Measurements from ENCODE around the gene CYB5A.

Gene CYB5A

GRCh38 chr18:74286106-74286855 is 5.5 kb downstream of the CYB5A start:
- TF ChIP-seq TAF1 (IDR thresholded peaks at IDR 0.05; ENCODE audit: borderline replicate concordance, insufficient read depth, low read length): no peak
- TF ChIP-seq POLR2AphosphoS5 (IDR thresholded peaks at IDR 0.05; ENCODE audit: low read depth, low read length): no peak
- no peak for TF ChIP-seq SIN3A (IDR thresholded peaks at IDR 0.05; ENCODE audit: borderline replicate concordance, insufficient read depth, low read length)
- TF ChIP-seq FOXP2 (optimal IDR thresholded peaks at IDR 0.05; ENCODE audit: borderline replicate concordance, extremely low read depth, extremely low read length, insufficient read depth): no peak
- TF ChIP-seq REST (IDR thresholded peaks at IDR 0.05; ENCODE audit: insufficient read depth in 1 of 2, low read depth in 2 of 2, low read length in 2 of 2): no peak

GRCh38 chr18:74284980-74285355 is 6.8 kb downstream of the CYB5A start:
- no peak for TF ChIP-seq POLR2AphosphoS5 (IDR thresholded peaks at IDR 0.05; ENCODE audit: low read depth, low read length)

- no peak for TF ChIP-seq REST (IDR thresholded peaks at IDR 0.05; ENCODE audit: insufficient read depth in 1 of 2, low read depth in 2 of 2, low read length in 2 of 2)
- TF ChIP-seq POLR2AphosphoS5 (IDR thresholded peaks at IDR 0.05; ENCODE audit: low read depth, low read length): no peak
- no peak for TF ChIP-seq SIN3A (IDR thresholded peaks at IDR 0.05; ENCODE audit: borderline replicate concordance, insufficient read depth, low read length)
- no peak for TF ChIP-seq FOXP2 (optimal IDR thresholded peaks at IDR 0.05; ENCODE audit: borderline replicate concordance, extremely low read depth, extremely low read length, insufficient read depth)
- TF ChIP-seq TAF1 (IDR thresholded peaks at IDR 0.05; ENCODE audit: borderline replicate concordance, insufficient read depth, low read length): no peak
Observed at GRCh38 chr18:74284191-74284979, 7.4 kb downstream of the CYB5A start.

GRCh38 chr18:74283646-74284045 is 8.1 kb downstream of the CYB5A start:
- TF ChIP-seq SIN3A (IDR thresholded peaks at IDR 0.05; ENCODE audit: borderline replicate concordance, insufficient read depth, low read length) (no peak), REST (IDR thresholded peaks at IDR 0.05; ENCODE audit: insufficient read depth in 1 of 2, low read depth in 2 of 2, low read length in 2 of 2) (no peak), TAF1 (IDR thresholded peaks at IDR 0.05; ENCODE audit: borderline replicate concordance, insufficient read depth, low read length) (no peak), FOXP2 (optimal IDR thresholded peaks at IDR 0.05; ENCODE audit: borderline replicate concordance, extremely low read depth, extremely low read length, insufficient read depth) (no peak), POLR2AphosphoS5 (IDR thresholded peaks at IDR 0.05; ENCODE audit: low read depth, low read length) (no peak)

GRCh38 chr18:74282755-74283554 is 8.8 kb downstream of the CYB5A start:
- TF ChIP-seq TAF1 (IDR thresholded peaks at IDR 0.05; ENCODE audit: borderline replicate concordance, insufficient read depth, low read length) (no peak), REST (IDR thresholded peaks at IDR 0.05; ENCODE audit: insufficient read depth in 1 of 2, low read depth in 2 of 2, low read length in 2 of 2) (no peak), FOXP2 (optimal IDR thresholded peaks at IDR 0.05; ENCODE audit: borderline replicate concordance, extremely low read depth, extremely low read length, insufficient read depth) (no peak), POLR2AphosphoS5 (IDR thresholded peaks at IDR 0.05; ENCODE audit: low read depth, low read length) (no peak), SIN3A (IDR thresholded peaks at IDR 0.05; ENCODE audit: borderline replicate concordance, insufficient read depth, low read length) (no peak)
